GM12878 (cell line): ENCODE measurements around the gene EPO. TPM values are rescaled to one million over a fixed set of nuclear protein-coding genes. Genes with fewer than 3 reads are reported as not detected.

Experiments used
- ATAC-seq: fragments of 200-7000 bp; cut with Tn5 transposase; 3 replicates; pipeline ENCODE4 v1.9.1; 2020; ENCODE audit warnings: mild to moderate bottlenecking, moderate library complexity
- BruUV-seq: library from RNA; stranded (reverse); fragments of 400-500 nt; replicated peaks from 2 replicates; lab custom pipeline; 2021; lab: Mats Ljungman, UMichigan
- CTCF ChIA-PET: fragments of 300-600 bp; sonication (Branson Sonifier 250); formaldehyde crosslinking; extraction: SDS; loops from one replicate; lab custom pipeline; 2021; ENCODE audit warnings: inconsistent platforms; lab: Yijun Ruan, JAX
- POLR2A ChIA-PET: fragments of 350-600 bp; formaldehyde crosslinking; extraction: SDS; loops from one replicate; lab custom pipeline; 2021; ENCODE audit warnings: inconsistent platforms; lab: Charles Lee
- RAD21 ChIA-PET: fragments of 300-600 bp; sonication (Branson Sonifier 250); formaldehyde crosslinking; loops from one replicate; lab custom pipeline; 2023; ENCODE audit warnings: antibody characterized with exemption; ENCODE audit not compliant: unreplicated experiment; lab: Charles Lee
- SMC1A ChIA-PET: fragments of 300-600 bp; sonication (Branson Sonifier 250); formaldehyde crosslinking; loops from one replicate; lab custom pipeline; 2023; ENCODE audit not compliant: unreplicated experiment, uncharacterized antibody; lab: Charles Lee
- DNase-seq: peaks from one replicate; pipeline ENCODE4 v3.0.0-alpha.2; 2011; ENCODE audit warnings: low read depth, low spot score
- FAIRE-seq: peaks from 3 replicates; lab custom pipeline; 2011; peaks lifted over from hg19 to GRCh38; lab: Jason Lieb, UNC
- H2AFZ ChIP-seq: 2 replicates; pipeline ENCODE4 v1.6.0; 2011; ENCODE audit warnings: low read depth, low read length, control low read depth; ENCODE audit not compliant: control insufficient read depth
- H3K27ac ChIP-seq: 2 replicates; pipeline ENCODE4 v1.5.1; 2011; ENCODE audit warnings: control low read depth; ENCODE audit not compliant: control insufficient read depth, insufficient read depth
- H3K27me3 ChIP-seq, 2 experiments: replicated peaks in 1 of 2; 2 replicates each; pipeline versions ENCODE4 v1.6.0 to v1.6.1; 2011; ENCODE audit warnings: low read length in 1 of 2; ENCODE audit not compliant: control insufficient read depth in 2 of 2, insufficient read depth in 2 of 2
- H3K36me3 ChIP-seq, 2 experiments: 2 replicates each; pipeline ENCODE4 v1.5.1; 2011; ENCODE audit warnings: low read length in 1 of 2; ENCODE audit not compliant: control insufficient read depth in 2 of 2, insufficient read depth in 2 of 2
- H3K4me1 ChIP-seq: 2 replicates; pipeline ENCODE4 v1.6.1; 2011; ENCODE audit warnings: mild to moderate bottlenecking, low read length, moderate library complexity, mixed read lengths; ENCODE audit not compliant: control insufficient read depth, insufficient read depth
- H3K4me2 ChIP-seq: 2 replicates; pipeline ENCODE4 v1.6.0; 2011; ENCODE audit warnings: control low read depth; ENCODE audit not compliant: control insufficient read depth, insufficient read depth
- H3K4me3 ChIP-seq: fragments of 200-600 bp; sonication (generic); 2 replicates; pipeline ENCODE4 v1.5.1; 2016
- H3K79me2 ChIP-seq: 2 replicates; pipeline ENCODE4 v1.6.0; 2011; ENCODE audit warnings: low read length; ENCODE audit not compliant: control insufficient read depth, insufficient read depth
- H3K9ac ChIP-seq: 2 replicates; pipeline ENCODE4 v1.8.0; 2011; ENCODE audit warnings: low read length, control low read depth, mixed read lengths; ENCODE audit not compliant: control insufficient read depth, insufficient read depth
- H3K9me3 ChIP-seq: replicated peaks from 3 replicates; pipeline ENCODE4 v1.5.1; 2011; ENCODE audit warnings: mild to moderate bottlenecking, low read length; ENCODE audit not compliant: control insufficient read depth, insufficient read depth
- H4K20me1 ChIP-seq: 2 replicates; pipeline ENCODE4 v1.6.0; 2011; ENCODE audit not compliant: control insufficient read depth, insufficient read depth
- BCL11A ChIP-seq: IDR thresholded peaks from 2 replicates; pipeline ENCODE4 v1.6.1; 2011; ENCODE audit warnings: low read depth, low read length
- BRCA1 ChIP-seq: IDR thresholded peaks from 2 replicates; pipeline ENCODE4 v1.6.1; 2011; ENCODE audit warnings: low read depth, low read length, improper control_type of control experiment
- CHD4 ChIP-seq: fragments of 200-600 bp; sonication (generic); IDR thresholded peaks from 2 replicates; pipeline ENCODE4 v1.6.1; 2016; ENCODE audit warnings: mild to moderate bottlenecking
- EED ChIP-seq: sonication (generic); IDR thresholded peaks from 2 replicates; pipeline ENCODE4 v1.6.1; 2016; ENCODE audit warnings: antibody characterized with exemption, low read depth
- ELK1 ChIP-seq: IDR thresholded peaks from 2 replicates; pipeline ENCODE4 v1.6.1; 2012; ENCODE audit warnings: low read depth, low read length, improper control_type of control experiment
- HSF1 ChIP-seq: fragments of 150-350 bp; IDR thresholded peaks from 2 replicates; pipeline ENCODE4 v1.6.1; 2014; ENCODE audit warnings: mild to moderate bottlenecking, low read depth, low read length
- IKZF1 ChIP-seq: fragments of 450-650 bp; conservative IDR thresholded peaks from 2 replicates; pipeline ENCODE4 v1.6.1; 2017; ENCODE audit warnings: antibody characterized with exemption, mild to moderate bottlenecking
- NFYA ChIP-seq: IDR thresholded peaks from 2 replicates; pipeline ENCODE4 v1.6.1; 2011; ENCODE audit warnings: low read depth, mild to moderate bottlenecking, low read length, improper control_type of control experiment, borderline replicate concordance
- PML ChIP-seq: IDR thresholded peaks from 2 replicates; pipeline ENCODE4 v1.6.1; 2012; ENCODE audit warnings: low read length, inconsistent platforms
- POLR2AphosphoS5 ChIP-seq: IDR thresholded peaks from 2 replicates; pipeline ENCODE4 v1.6.1; 2011; ENCODE audit warnings: mild to moderate bottlenecking, low read length, inconsistent platforms
- RB1 ChIP-seq: fragments of 450-650 bp; formaldehyde crosslinking; IDR thresholded peaks from 2 replicates; pipeline ENCODE4 v1.6.1; 2017; ENCODE audit warnings: mild to moderate bottlenecking, borderline replicate concordance
- STAT3 ChIP-seq: IDR thresholded peaks from 2 replicates; pipeline ENCODE4 v1.6.1; 2011; ENCODE audit warnings: low read depth, low read length, improper control_type of control experiment
- ZSCAN29 ChIP-seq: fragments of 450-650 bp; IDR thresholded peaks from 2 replicates; pipeline ENCODE4 v1.6.1; 2017; ENCODE audit warnings: mild to moderate bottlenecking, moderate library complexity
- WGBS: methylation state at CpG from one replicate; pipeline ENCODE4 v1.1.6; 2016; ENCODE audit warnings: low lambda C conversion rate; ENCODE audit not compliant: insufficient replicate concordance, insufficient coverage; ENCODE audit errors: missing lambda C conversion rate; 5-methylcytosine and 5-hydroxymethylcytosine counted together
- in situ Hi-C: fragments of 300-500 bp; cut with MboI; formaldehyde crosslinking; loops from 9 replicates; pipeline ENCODE4 v1.14.3; 2018; ENCODE audit warnings: mixed read lengths
- intact Hi-C: fragments of 100-400 bp; cut with micrococcal nuclease; formaldehyde crosslinking; loops from one replicate; pipeline ENCODE4 v1.14.2; 2022; ENCODE audit not compliant: unreplicated experiment
- polyA plus RNA-seq, 11 experiments: library from polyadenylated mRNA; depleted of rRNA in 4 of 11; unstranded in 6 of 11; stranded (reverse) in 5 of 11; fragments of >200 nt; fragmentation: Nextera tagmentation in 4 of 11; fragmentation: Illumina TruSeq in 1 of 11; extraction: Ambion mirVana in 4 of 11; extraction: Trizol in 1 of 11; gene quantifications; 1 replicate in 1 of 11; 2 replicates in 10 of 11; pipeline versions ENCODE4 v1.2.1 to v1.2.3, GENCODE V29; 2011 to 2016; ENCODE audit warnings: inconsistent platforms in 2 of 11, missing spikeins in 2 of 11, low read depth in 1 of 11
- total RNA-seq, 4 experiments: library from RNA; depleted of rRNA in 3 of 4; stranded (reverse); fragments of >200 nt in 3 of 4; fragmentation: Illumina TruSeq in 1 of 4; extraction: Trizol in 1 of 4; gene quantifications; 2 replicates each; pipeline versions ENCODE4 v1.2.1 to v1.2.3, GENCODE V29; 2013 to 2021

EPO gene
- total and polyA plus RNA-seq, 10 of the 15 experiments (the other 5 are each of a cell fraction or from before 2014, with no cell fraction given), result 0.06 to 0.19 TPM; not detected in 8

DNA sequence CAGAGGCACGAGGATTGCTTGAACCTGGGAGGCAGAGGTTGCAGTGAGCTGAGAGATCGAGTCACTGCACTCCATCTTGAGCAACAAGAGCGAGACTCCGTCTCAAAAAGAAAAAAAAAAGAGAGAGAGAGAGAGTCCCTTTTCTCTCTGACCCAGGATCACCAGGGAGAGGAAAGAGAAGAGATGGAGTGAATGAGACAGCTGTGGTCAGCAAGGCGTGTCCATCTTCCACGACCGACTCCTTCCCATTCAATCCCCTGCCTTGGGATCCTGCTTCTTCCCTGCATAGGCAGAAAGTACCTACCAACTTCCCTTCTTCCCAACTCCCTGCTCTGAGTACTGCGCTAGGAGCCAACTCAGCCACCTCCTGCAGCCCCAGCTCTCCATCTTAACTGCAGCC, 7.9 kb downstream of the EPO start:
- no peaks in the 10 kb centered on the region; the same call in 1 of the 2 replicates for H3K4me1 ChIP-seq
- ATAC-seq (no peak), FAIRE-seq (no peak), DNase-seq (no peak)
- CTCF ChIA-PET, result interaction anchor here (0.7 to 6.4 kb wide), 4 partner anchors 22 to 245 kb away, joined by 3 to 56 read pairs (median 4); partner anchors contain the start of gene POP7
- H3K4me3 ChIP-seq, result no peak overlapping the region
- RAD21 ChIA-PET, result no interaction called here
- TF ChIP-seq HSF1 (no peak), EED (no peak), STAT3 (no peak), IKZF1 (no peak), PML (no peak), NFYA (no peak), RB1 (no peak), BRCA1 (no peak), BCL11A (no peak), CHD4 (no peak), POLR2AphosphoS5 (no peak), ZSCAN29 (no peak), ELK1 (no peak)
- H3K27me3 ChIP-seq, result peaks cover 0 to 7% of the 10 kb centered on the region in 2 experiments; a peak in 3 of 4 replicates
- in situ Hi-C loops (loop anchor here (5.0 kb wide), 1 partner anchor 256 kb away; no protein-coding TSS in a partner anchor), intact Hi-C loops (loop anchor here (5.0 kb wide), 1 partner anchor 251 kb away; the partner anchor contains the start of gene TSC22D4)
- no peaks in the 10 kb centered on the region for H3K79me2 ChIP-seq
- H3K9me3 ChIP-seq, result no peaks in the 10 kb centered on the region
- no peak overlapping the region for H3K9ac ChIP-seq
- POLR2A ChIA-PET, result interaction anchor here (1.1 kb wide), 1 partner anchor 139 kb away, joined by 4 read pairs; no protein-coding TSS in a partner anchor
- no peaks in the 10 kb centered on the region for H4K20me1 ChIP-seq
- SMC1A ChIA-PET, result no interaction called here
- H3K27ac ChIP-seq, result no peak overlapping the region
- H3K4me2 ChIP-seq, result no peak overlapping the region
- H3K36me3 ChIP-seq, result no peaks in the 10 kb centered on the region
- 14% methylated on average over 8 of the region's 8 CpGs for WGBS
- H2AFZ ChIP-seq, result no peak overlapping the region
- BruUV-seq, result no TSS peak
